Adrenal gland (tissue), 5 donors: ENCODE measurements around the gene ZNF426.
"Not testable (repeated sequence)": the region's sequence is repeated elsewhere in the genome, so short reads cannot be mapped to it uniquely, and the experiment has no call there.

Source experiments
- CTCF ChIP-seq, 6 experiments: fragments of 450-650 bp in 4 of 6; fragments of 200-600 bp in 2 of 6; sonication (generic) in 1 of 6; IDR thresholded peaks; 1 replicate in 5 of 6; 2 replicates in 1 of 6; pipeline versions ENCODE4 v1.5.1 to v1.8.0; 2016 to 2021; ENCODE audit warnings: antibody characterized with exemption in 6 of 6, mild to moderate bottlenecking in 2 of 6, moderate library complexity in 1 of 6
- POLR2A ChIP-seq, 2 donors: fragments of 450-650 bp; IDR thresholded peaks; one replicate each; pipeline ENCODE4 v1.6.1; 2017; ENCODE audit warnings: antibody characterized with exemption in 2 of 2, mild to moderate bottlenecking in 2 of 2, moderate library complexity in 1 of 2
- donor health status: DM: no; HTN: no; CAD: no.

GRCh38 chr19:9539921-9540320 lies 1.5 kb upstream of the ZNF426 start:
- not testable (repeated sequence) for TF ChIP-seq CTCF, POLR2A (IDR thresholded peaks at IDR 0.05)
